Superior temporal gyrus (tissue), 1 donor: ENCODE data around the gene HOXA4.

Experiments used
- DNase-seq: peaks from one replicate; pipeline ENCODE4 v3.0.0-alpha.2; 2016; ENCODE audit errors: extremely low spot score

HOXA4 gene

DNA sequence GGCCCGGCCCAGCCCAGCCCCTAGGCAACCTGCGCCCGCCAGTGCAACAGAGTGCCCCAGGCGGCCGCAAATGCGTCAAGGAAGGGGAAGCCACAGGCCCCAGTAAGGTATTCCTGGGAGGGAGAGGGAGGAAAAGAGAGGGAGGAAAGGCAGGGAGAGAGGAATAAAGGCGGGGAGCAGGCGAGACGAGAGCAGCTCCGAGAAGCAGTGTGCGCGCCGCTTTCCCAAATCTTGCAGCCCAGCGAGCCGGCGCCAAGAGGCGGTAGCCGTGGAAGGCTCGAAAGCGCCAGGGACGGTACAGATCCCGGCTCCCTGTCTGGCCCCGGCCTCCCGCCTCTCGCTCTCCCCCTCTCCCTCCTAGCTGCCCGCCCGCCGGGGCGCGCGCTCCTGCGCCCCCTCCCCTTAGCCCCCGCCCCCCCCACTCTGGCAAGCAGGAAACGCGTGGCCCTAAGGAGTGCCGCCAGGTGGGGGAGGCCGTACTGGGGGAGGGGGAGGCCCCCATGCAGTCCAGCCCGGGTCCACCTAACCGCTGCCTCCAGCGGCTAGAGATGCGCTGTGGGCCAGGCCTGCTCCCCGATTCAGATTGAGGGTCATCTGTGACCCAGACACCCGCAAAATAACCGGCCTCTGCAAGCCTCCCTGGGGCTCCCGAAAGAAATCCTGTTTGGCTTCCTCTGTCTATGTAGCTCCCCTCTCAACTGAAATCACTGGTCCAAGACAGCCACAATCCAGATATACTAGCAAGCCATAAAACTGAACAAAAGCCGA is 39.3 kb upstream of the HOXA4 start:
- DNase-seq = no peak

DNA sequence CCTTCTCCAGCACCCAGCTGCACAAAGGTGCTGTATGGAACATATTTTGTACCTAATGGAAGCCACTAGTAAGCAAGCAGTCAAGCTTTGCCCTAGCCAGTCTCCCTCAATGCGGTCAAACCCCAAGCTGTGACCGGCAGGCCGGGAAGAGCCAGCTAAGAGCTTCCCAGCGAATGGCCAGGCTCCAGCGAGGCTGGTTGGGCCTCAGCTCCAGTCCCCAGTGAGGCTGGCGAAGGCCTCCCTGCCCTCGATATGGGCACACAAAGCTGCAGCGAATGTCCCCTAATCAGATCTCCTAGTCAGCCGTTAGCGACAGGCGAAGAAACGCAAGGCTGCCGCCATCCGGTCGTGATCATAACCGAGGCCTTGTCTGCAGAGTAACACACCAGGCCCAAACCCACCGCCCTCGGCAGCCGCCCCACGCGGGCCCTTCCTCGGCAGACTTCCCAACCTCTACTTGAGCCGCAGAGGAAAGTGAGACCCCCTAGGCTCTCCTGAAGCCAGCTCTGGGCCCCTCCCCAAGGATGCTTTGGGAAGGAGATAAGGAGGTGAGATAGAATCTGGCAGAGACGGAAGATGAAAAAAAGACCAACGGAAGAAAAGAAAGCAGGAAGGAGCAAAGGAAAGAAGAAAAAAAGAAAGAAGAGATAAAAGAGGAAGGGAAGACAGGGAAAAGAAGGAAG is 37.8 kb upstream of the HOXA4 start:
- DNase-seq = no peak

DNA sequence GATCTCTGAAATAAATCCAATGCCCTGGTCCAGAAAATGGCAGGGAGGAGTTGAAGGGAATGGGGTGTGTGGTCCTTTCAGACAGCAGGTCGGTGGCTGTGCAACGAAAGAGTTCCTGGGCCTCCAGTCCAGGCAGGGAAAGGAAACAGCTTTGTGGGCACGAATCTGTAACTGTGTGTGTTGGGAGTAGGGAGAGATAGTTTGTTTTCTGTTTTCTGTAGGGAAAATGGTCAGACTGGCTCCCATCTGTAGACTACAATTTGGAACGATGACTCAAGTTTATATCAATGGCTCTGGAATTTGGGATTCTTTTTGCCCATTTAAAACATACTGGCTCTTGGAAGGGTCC is 37.3 kb upstream of the HOXA4 start:
- DNase-seq = no peak

DNA sequence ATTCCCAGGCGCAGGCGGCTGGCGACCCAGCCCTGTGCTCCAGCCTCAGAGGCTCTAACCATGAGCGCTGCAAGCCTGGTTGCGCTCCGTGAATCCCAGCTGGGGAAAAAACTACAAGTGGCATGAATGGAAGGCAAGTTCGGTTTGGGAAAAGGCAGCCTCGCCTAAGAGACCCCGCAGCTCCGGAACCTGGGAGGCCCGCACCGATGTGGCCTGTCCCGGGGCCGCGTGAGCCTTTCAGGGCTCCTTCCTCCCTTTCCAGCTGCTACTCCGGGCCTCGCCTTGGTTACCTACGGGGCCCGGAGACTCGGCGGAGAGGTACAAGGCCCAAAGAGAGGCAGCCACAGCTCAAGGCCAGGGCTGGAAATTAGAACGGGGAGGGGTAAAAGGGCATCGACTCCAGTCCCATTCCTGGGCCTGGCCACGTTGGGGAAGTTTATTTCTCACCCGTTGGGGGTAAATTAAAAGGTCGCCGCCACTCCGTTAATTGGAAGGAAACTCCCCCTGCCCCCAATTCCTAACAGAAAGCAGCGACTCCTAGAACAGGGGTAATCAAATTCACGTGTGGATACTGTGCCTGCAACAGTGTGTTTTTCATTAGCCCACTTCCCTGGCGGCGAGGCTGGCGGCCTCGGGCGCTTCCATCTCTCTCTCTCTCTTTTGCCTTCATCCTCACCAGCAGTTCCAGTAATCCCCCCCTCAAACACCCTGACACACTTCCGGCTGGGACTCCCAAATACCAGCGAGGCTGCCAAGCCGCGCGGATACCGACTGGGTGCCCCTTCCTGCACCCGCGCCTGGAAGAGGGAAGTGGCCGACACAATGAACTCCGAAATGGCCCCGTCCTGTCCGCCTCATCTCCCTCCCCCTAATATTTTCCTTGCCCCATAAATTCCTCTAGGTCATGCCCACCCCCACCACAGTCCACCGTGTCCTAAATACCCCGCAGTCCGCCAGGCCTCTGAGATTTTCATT is 36.3 kb upstream of the HOXA4 start:
- no peak for DNase-seq

DNA sequence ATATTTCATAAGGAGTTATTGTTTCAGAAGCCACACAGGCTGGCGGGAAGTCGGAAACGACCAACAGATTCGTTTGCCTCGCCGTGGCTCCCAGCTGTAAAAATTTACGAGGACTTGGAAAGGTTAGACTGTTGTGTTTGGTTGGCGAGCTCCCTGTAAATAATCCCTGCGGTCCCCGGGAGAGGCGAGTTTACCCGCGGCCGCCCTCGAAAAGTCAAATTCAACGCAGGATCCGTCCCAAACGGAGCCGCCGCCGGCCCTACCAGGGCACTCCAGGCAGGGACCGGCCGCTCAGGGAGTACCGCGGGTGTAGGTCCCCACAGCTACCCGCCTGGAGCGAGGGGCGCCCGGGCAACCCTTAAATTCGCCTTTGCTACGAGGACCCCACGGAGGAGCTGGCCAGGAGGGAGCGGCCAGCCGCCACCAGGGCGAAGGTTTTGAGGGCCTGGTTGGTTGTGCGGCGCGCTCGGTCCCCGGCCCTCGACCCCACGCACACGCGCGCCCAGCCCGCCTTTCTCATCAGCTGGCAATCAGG is 35.5 kb upstream of the HOXA4 start:
- no peak for DNase-seq

DNA sequence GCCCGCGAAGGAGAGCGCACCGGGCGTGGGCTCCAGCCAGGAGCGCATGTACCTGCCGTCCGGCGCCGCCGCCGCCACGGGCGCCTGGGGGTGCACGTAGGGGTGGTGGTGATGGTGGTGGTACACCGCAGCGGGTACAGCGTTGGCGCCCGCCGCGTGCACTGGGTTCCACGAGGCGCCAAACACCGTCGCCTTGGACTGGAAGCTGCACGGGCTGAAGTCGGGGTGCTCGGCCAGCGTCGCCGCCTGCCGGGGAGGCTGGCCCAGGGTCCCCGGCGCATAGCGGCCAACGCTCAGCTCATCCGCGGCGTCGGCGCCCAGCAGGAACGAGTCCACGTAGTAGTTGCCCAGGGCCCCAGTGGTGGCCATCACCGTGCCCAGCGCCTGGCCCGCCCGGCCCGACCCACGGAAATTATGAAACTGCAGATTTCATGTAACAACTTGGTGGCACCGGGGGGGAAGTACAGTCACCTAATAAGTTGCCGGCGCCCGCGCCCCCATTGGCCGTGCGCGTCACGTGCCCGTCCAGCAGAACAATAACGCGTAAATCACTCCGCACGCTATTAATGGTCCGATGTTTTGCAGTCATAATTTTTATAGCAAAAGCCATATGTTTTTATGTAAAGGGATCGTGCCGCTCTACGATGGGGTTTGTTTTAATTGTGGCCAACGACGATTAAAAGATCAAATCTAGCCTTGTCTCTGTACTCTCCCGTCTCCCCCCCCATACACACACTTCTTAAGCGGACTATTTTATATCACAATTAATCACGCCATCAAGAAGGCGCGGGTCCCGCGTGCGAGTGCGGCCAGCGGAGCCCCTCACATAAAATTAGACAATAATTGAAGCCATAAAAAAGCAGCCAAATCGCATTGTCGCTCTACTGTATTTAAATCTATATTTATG is 34.8 kb upstream of the HOXA4 start, which contains the start of gene HOXA9:
HOXA9 (minus strand) TSS at position 449 of the 907 bp plus-strand sequence; CDS start at position 369, 80 bp downstream.
- DNase-seq = no peak

DNA sequence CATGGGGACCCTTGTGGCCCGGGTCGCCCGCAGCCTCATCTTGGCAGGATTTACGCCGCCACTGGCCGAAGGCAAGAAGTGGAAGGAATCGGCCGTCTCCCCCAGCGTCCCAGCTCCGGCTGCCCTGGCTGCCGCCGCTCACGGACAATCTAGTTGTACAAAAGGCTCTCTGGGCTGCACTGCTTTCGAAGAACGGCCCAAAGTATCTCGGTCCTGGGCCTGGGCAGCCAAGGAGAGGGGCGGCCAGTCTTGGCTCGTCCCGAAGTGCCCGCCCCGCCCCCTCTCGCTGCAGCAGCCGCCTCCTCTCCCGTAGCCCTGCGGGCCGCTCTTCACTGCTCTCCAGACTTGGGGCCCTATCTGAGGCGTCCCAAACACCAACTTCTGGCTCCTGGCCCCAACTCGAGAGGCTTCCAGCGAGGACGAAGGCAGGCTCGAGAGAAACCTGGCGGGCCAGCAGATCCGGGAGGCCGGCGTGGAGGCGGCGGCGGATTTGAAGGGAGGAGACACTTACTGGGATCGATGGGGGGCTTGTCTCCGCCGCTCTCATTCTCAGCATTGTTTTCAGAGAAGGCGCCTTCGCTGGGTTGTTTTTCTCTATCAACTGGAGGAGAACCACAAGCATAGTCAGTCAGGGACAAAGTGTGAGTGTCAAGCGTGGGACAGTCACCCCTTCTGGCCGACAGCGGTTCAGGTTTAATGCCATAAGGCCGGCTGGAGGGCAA is 34.0 kb upstream of the HOXA4 start:
- DNase-seq = no peak

DNA sequence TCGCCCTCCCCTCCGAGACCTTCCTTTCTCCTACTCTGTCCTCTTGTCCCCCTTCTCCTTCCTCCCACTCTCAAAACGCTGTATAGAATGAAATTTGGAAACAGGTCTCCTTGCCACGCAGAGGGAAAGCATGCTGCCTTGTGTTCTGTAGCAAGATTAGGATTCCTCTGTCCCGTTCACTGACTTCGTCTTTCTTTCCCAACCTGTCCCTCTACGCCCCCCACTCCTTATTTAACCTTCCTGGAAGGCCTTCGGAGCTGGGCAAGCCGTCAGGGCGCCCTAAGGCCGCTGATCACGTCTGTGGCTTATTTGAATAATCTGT is 33.4 kb upstream of the HOXA4 start:
- no peak for DNase-seq

DNA sequence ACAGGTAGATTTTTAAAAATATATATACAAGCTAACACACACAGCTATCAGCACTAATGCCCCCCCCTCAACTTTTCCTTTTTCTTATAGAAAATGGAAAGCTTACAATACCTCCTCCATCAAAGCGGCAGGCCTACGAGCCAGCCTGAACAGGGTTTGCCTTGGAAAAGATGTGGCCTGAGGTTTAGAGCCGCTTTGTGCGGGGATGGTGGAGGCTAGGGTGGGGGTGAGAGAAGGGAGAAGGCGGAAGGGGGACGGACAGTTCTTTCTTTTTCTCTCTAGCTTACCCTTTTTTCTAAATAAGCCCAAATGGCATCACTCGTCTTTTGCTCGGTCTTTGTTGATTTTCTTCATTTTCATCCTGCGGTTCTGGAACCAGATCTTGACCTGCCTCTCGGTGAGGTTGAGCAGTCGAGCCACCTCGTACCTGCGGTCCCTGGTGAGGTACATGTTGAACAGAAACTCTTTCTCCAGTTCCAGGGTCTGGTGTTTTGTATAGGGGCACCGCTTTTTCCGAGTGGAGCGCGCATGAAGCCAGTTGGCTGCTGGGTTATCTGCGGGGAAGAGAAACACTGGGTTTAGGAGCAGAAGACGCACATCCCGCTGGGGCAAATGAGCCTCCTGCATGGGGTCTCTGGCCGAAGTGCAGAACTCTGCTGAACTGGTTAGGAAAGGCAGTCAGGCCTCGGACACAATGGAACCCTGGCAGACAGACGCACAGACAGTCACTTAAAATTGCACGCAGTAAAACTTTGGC is 32.9 kb upstream of the HOXA4 start:
- DNase-seq = no peak

DNA sequence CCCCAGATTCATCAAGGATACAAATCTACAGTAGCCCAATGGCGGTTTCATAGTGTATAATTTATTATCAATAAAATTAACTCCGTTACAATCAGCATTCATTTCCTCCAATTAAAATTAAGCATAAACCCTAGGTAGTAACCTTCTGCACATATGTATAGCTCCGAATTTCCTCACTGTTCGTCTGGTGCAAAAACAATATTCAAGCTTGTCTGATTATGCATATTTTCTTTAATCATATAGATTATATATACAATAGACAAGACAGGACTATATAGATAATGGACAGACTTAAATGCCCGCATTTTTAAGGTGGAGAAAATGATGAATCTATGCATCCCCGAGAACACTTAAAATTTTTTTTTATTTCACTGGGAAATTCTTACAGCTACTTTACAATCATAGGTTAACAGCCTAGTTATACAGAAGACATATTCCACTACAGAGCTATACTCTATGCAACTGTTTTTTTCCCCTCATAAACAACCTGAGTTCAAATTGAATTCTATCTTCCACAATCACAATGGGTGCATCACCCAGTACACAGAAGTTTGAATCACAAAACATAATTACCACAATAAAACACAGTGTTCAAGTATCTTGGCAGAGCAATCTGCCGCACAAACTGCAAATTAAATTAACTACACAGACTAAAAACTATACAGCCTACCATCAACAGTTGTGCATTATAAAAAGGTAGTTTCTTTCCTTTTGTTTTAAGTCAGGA is 32.2 kb upstream of the HOXA4 start:
- DNase-seq = no peak

DNA sequence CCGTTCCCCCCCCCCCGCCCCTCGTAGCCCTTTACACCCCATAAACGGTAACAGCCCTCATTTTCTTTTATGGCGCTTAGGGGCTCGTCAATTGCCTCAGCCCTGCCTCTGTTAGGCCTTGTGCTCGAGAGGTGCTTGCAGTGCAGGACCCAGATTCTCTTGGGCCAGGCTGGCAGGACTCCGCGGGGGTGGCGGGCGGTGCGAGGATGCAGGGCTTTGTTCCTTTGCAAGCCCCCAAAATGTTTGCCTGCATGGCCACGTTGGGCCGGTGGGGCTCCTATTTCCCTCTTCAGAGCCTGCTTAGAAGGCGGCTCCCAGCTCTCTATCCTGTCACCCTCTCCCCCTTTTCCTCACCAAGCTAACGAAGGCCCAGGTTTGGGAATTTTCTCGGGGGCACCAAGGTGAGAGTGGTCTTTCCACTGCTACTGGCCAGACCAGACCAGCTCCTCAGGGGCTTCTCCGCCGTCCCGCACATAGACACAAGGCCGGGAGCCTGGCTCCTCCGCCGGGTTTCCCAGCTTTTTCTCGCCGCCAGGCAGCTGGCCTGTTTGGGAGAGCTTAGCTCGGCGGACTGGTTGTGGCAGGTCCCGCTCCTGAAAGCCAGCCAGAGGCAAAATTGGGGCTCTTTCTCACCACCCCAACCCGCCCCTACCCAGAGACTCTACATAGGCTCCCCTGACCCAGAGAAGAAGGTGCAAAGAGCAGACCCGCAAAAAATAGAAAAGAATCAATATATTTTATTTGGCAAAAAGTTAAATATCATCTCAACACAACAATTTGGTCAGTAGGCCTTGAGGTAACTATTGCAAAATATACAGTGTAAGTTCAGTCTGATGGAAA is 31.4 kb upstream of the HOXA4 start:
- no peak for DNase-seq

DNA sequence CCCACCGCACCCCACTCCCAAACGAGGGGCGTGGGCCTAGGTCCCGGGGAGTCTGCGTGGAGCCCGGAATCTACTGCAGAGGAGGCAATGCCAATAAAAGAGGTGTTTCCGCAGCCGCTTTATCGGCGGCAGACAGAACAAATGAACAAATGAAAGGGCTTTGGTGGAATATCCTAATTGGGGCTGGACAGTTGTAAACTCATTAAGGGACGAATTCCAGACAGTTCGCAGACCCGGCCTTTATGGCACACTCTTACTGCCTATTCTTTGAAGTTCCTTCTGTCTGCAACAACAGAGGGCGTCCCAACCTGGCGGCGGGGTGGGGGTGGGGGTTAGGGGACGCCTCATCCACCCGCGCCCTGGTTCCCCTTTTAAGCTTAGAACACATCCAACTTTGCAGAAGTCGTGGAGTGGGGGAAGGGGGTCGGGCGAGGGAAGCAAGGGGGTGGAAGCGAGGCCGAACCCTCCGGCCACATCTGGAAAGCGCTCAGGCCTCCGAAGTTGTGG is 30.7 kb upstream of the HOXA4 start:
- no peak for DNase-seq

DNA sequence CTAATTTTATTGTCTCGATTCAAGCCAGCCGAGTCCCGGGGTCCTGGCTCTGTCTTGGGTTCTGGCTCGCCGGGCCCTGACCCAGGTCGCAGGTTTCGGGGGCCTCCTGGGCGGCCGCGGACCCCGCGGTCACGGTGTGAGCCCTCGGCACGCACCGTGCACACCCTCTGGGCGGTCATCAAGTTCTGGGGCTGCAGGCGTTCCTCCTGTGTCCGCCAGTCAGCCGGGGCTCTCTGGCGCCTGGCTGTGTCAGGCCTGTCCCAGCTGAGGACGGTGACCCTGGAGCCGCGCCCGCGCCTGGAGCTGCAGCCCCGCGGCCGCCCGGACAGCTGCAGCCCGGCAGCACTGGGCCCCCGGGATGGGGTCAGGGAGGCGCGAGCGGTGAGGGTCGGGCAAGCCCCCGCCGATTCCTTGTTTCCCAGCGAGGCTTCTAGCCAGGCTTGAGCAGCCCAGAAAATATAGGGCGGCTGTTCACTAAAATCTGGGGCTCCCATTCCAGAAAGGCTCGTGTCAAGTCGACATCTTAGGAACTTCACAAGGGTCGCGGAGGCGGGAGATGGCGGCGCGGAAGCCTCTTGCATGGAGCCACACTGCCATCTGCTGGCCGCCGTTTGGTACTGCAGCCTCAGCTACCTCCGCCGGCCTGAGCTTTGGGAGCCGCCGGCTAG is 30.1 kb upstream of the HOXA4 start:
- DNase-seq = peak; percentile 80

DNA sequence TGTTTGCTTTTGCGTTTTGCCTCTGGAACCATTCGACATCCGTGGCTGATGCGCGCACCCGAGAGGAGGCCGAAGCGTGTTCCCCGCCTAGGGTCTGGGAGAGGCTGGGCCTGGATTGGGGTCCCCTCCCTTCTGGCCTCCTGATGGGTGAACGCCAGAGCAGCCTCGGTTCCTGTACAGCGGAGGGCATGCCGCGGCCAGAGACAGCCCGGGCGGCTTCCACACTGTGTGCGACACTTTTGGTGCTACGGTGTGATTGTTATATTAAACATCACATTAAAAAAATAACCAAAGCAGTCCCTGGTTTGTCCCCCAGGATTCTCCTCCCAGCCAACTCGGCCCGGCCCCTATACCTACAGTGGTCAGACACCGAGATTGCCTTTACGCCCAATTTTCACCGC is 29.6 kb upstream of the HOXA4 start:
- DNase-seq = no peak

DNA sequence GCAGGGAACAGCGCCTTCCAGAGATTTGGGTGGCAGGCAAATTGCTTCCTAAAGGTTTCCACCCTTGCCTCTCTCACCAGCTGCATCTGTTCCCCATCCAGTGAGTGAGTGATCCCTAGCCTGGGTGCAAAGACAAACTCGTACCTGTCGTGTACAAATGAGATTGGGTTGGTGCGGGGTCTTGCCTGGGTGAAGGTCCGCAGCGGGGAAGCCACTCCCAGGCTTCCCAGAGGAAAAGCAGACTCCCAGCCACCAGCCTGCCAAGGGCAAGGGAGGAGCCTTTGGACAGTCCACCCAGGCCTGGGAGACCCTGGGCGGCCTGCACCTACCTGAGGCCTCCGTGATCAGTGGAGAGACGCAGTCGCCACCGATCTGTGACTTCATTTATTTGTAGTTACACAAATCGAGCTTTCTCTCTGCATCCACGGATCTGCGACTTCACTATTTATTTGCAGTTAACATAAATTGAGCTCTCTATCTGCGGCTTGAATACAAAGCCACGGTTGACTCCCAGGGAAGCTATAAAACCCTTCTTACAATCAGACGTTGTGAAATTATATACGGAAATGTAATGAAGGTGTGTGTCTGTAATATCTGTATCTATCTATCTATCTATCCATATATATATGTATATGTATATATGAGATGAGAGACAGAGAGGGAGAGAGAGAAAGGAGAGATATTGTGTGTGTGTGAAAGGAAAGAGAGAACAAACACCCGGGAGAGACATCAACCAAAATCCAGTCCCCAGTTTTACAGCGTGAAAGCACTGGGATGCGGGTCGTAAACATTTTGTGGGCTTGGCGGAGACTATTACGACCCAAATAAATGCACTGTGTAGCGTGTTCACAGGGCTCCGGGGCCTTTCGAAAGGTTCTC is 28.9 kb upstream of the HOXA4 start:
- DNase-seq = no peak
